Endothelial cell of umbilical vein (primary cell): Measurements from ENCODE around the gene FGD3. TPM values are rescaled to one million over a fixed set of nuclear protein-coding genes. Genes with fewer than 3 reads are reported as not detected.

Experiments used
- BruUV-seq: library from RNA; stranded (reverse); fragments of 400-500 nt; replicated peaks from 2 replicates; lab custom pipeline; 2021; lab: Mats Ljungman, UMichigan
- CTCF ChIA-PET: fragments of 300-600, 350-600 bp; sonication (Branson Sonifier 250); formaldehyde crosslinking; loops from one replicate; lab custom pipeline; 2021; ENCODE audit warnings: antibody characterized with exemption, inconsistent platforms; lab: Charles Lee
- POLR2A ChIA-PET: fragments of 300-600, 350-600 bp; sonication (Branson Sonifier 250); formaldehyde crosslinking; loops from one replicate; lab custom pipeline; 2021; ENCODE audit warnings: antibody characterized with exemption, inconsistent platforms; lab: Charles Lee
- DNase-seq: peaks from one replicate; pipeline ENCODE4 v3.0.0-alpha.2; 2011; ENCODE audit warnings: low read depth, low spot score
- FAIRE-seq: peaks from 2 replicates; lab custom pipeline; 2011; peaks lifted over from hg19 to GRCh38; lab: Jason Lieb, UNC
- H2AFZ ChIP-seq: 2 replicates; pipeline ENCODE4 v1.6.0; 2012; ENCODE audit warnings: low read depth, low read length, control low read depth, inconsistent platforms
- H3K27ac ChIP-seq: 2 replicates; pipeline ENCODE4 v1.5.1; 2011; ENCODE audit warnings: low read depth, mild to moderate bottlenecking, control low read depth, low read length, moderate library complexity; ENCODE audit not compliant: insufficient read depth
- H3K27me3 ChIP-seq, 2 experiments: 2 replicates each; pipeline versions ENCODE4 v1.6.0 to v1.6.1; 2011; ENCODE audit warnings: low read length in 2 of 2, mixed read lengths in 1 of 2; ENCODE audit not compliant: control insufficient read depth in 2 of 2, insufficient read depth in 2 of 2
- H3K36me3 ChIP-seq, 2 experiments: 2 replicates in 1 of 2; 3 replicates in 1 of 2; pipeline ENCODE4 v1.5.1; 2011; ENCODE audit warnings: low read length in 2 of 2, mild to moderate bottlenecking in 1 of 2, moderate library complexity in 1 of 2; ENCODE audit not compliant: control insufficient read depth in 2 of 2, insufficient read depth in 2 of 2; ENCODE audit errors: extremely low read depth in 1 of 2
- H3K4me1 ChIP-seq: 3 replicates; pipeline ENCODE4 v1.5.1; 2011; ENCODE audit warnings: mild to moderate bottlenecking, low read length; ENCODE audit not compliant: control insufficient read depth, insufficient read depth; ENCODE audit errors: extremely low read depth
- H3K4me2 ChIP-seq: 2 replicates; pipeline ENCODE4 v1.6.1; 2011; ENCODE audit warnings: low read length, control low read depth, mixed read lengths; ENCODE audit not compliant: insufficient read depth
- H3K4me3 ChIP-seq, 3 experiments: fragments of 200-600 bp in 1 of 3; sonication (generic), shearing (Covaris generic) in 1 of 3; replicated peaks in 1 of 3; 2 replicates each; pipeline ENCODE4 v1.5.1; 2011 to 2016; ENCODE audit warnings: control low read depth in 3 of 3, low read length in 3 of 3, mild to moderate bottlenecking in 2 of 3, inconsistent platforms in 1 of 3, low read depth in 1 of 3, moderate library complexity in 1 of 3; ENCODE audit not compliant: insufficient read depth in 1 of 3
- H3K79me2 ChIP-seq: 2 replicates; pipeline ENCODE4 v1.6.0; 2012; ENCODE audit warnings: low read length, inconsistent platforms; ENCODE audit not compliant: control insufficient read depth, insufficient read depth
- H3K9ac ChIP-seq: replicated peaks from 2 replicates; pipeline ENCODE3; 2011; ENCODE audit warnings: low read length, control low read depth; ENCODE audit not compliant: insufficient read depth; ENCODE audit errors: extremely low read depth
- H3K9me1 ChIP-seq: replicated peaks from 3 replicates; pipeline ENCODE4 v1.6.0; 2011; ENCODE audit warnings: mild to moderate bottlenecking, low read length; ENCODE audit not compliant: control insufficient read depth, insufficient read depth; ENCODE audit errors: extremely low read depth
- H3K9me3 ChIP-seq: replicated peaks from 2 replicates; pipeline ENCODE4 v1.5.1; 2012; ENCODE audit warnings: low read length, inconsistent platforms; ENCODE audit not compliant: control insufficient read depth, insufficient read depth
- H4K20me1 ChIP-seq: replicated peaks from 2 replicates; pipeline ENCODE3; 2011; ENCODE audit warnings: mild to moderate bottlenecking, low read length; ENCODE audit not compliant: control insufficient read depth, insufficient read depth; ENCODE audit errors: extremely low read depth
- CTCF ChIP-seq, 2 donors: IDR thresholded peaks; 1 replicate in 1 of 2; 2 replicates in 1 of 2; pipeline ENCODE4 v1.5.1; 2011; ENCODE audit warnings: low read length in 2 of 2, mild to moderate bottlenecking in 2 of 2, moderate library complexity in 2 of 2, control low read depth in 1 of 2, inconsistent platforms in 1 of 2, low read depth in 1 of 2; ENCODE audit not compliant: insufficient read depth in 1 of 2; ENCODE audit errors: extremely low read depth in 1 of 2
- EZH2 ChIP-seq: IDR thresholded peaks from 2 replicates; pipeline ENCODE4 v1.6.1; 2012; ENCODE audit warnings: borderline replicate concordance, low read depth, mild to moderate bottlenecking, moderate library complexity, low read length, inconsistent platforms; ENCODE audit not compliant: severe bottlenecking
- FOS ChIP-seq: IDR thresholded peaks from 2 replicates; pipeline ENCODE4 v1.6.1; 2011; ENCODE audit warnings: mild to moderate bottlenecking, low read length, moderate library complexity, borderline replicate concordance; ENCODE audit not compliant: insufficient read depth
- GATA2 ChIP-seq: IDR thresholded peaks from 2 replicates; pipeline ENCODE4 v1.7.0; 2011; ENCODE audit warnings: low read depth, mild to moderate bottlenecking, moderate library complexity, mixed read lengths, low read length; ENCODE audit not compliant: insufficient read length, insufficient read depth
- JUN ChIP-seq: IDR thresholded peaks from 2 replicates; pipeline ENCODE4 v1.6.1; 2011; ENCODE audit warnings: borderline replicate concordance, low read depth; ENCODE audit not compliant: insufficient read length, insufficient read depth
- MAX ChIP-seq: IDR thresholded peaks from 2 replicates; pipeline ENCODE4 v1.6.1; 2011; ENCODE audit not compliant: insufficient read depth, insufficient read length
- MYC ChIP-seq: IDR thresholded peaks from one replicate; pipeline ENCODE4 v1.6.1; 2011; ENCODE audit warnings: mild to moderate bottlenecking, low read depth, low read length
- POLR2A ChIP-seq: IDR thresholded peaks from 2 replicates; pipeline ENCODE4 v1.6.1; 2012; ENCODE audit warnings: low read depth, mild to moderate bottlenecking, control low read depth, low read length
- POLR2AphosphoS5 ChIP-seq: IDR thresholded peaks from 2 replicates; pipeline ENCODE4 v1.6.1; 2012; ENCODE audit warnings: low read depth, mild to moderate bottlenecking, control low read depth, low read length, moderate library complexity; ENCODE audit not compliant: insufficient read depth
- dilution Hi-C: fragments of 300-500 bp; cut with MboI; formaldehyde crosslinking; loops from one replicate; pipeline ENCODE4 v1.15.0; 2019; ENCODE audit warnings: low sequenced_read_pairs; ENCODE audit not compliant: extremely low pct_ligation_motif_present
- intact Hi-C: fragments of 100-400 bp; cut with micrococcal nuclease; formaldehyde crosslinking; loops from one replicate; pipeline ENCODE4 v1.10.0; 2022
- polyA plus RNA-seq, 4 experiments: library from polyadenylated mRNA; depleted of rRNA in 3 of 4; stranded (reverse) in 3 of 4; unstranded in 1 of 4; fragments of >200 nt; gene quantifications; 2 replicates each; pipeline versions ENCODE4 v1.2.1 to v1.2.3, GENCODE V29; 2011 to 2012; ENCODE audit warnings: missing spikeins in 1 of 4
- total RNA-seq: library from RNA; stranded (reverse); gene quantifications from 2 replicates; pipeline ENCODE4 v1.2.3, GENCODE V29; 2021

FGD3 gene
- total and polyA plus RNA-seq, 2 donors (not counting 3 experiments of a cell fraction or from before 2014, with no cell fraction given) = not detected

GRCh38 chr9:93023521-93023815, 76.1 kb downstream of the FGD3 start:
- no peak overlapping the region for H3K27ac ChIP-seq
- CTCF ChIA-PET = no interaction called here
- dilution Hi-C loops = no loop called here
- no peaks in the 10 kb centered on the region for H3K79me2 ChIP-seq
- H3K27me3 ChIP-seq = no peaks in the 10 kb centered on the region
- TF ChIP-seq MAX (no peak), CTCF (IDR thresholded peaks at IDR 0.05; ENCODE audit: extremely low read depth in 1 of 2, insufficient read depth in 1 of 2, low read depth in 1 of 2, low read length in 2 of 2) (no peak), GATA2 (no peak), JUN (no peak), MYC (no peak), FOS (no peak), EZH2 (no peak), POLR2A (no peak), POLR2AphosphoS5 (no peak)
- H3K36me3 ChIP-seq = no peaks in the 10 kb centered on the region
- no peak overlapping the region for H3K4me2 ChIP-seq
- H2AFZ ChIP-seq = no peak overlapping the region
- no peak overlapping the region for H3K4me3 ChIP-seq
- DNase-seq (no peak), FAIRE-seq (no peak)
- POLR2A ChIA-PET = interaction anchor here (0.7 kb wide), 1 partner anchor 1622 kb away, joined by 5 read pairs; no protein-coding TSS in a partner anchor
- H3K4me1 ChIP-seq = no peaks in the 10 kb centered on the region
- no TSS peak for BruUV-seq
- no peak overlapping the region for H3K9ac ChIP-seq
- no peaks in the 10 kb centered on the region for H3K9me3 ChIP-seq
- intact Hi-C loops = no loop called here
- H3K9me1 ChIP-seq = no peaks in the 10 kb centered on the region
- H4K20me1 ChIP-seq = no peaks in the 10 kb centered on the region
